ENCODE measurements around the gene PJVK. TPM values are rescaled to one million over a fixed set of nuclear protein-coding genes. Genes with fewer than 3 reads are reported as not detected.

The PJVK gene
- total and polyA plus RNA-seq, 10 of the 15 experiments (the other 5 are each of a cell fraction or from before 2014, with no cell fraction given), result 1.8 to 6.8 (median 3.2) TPM

DNA sequence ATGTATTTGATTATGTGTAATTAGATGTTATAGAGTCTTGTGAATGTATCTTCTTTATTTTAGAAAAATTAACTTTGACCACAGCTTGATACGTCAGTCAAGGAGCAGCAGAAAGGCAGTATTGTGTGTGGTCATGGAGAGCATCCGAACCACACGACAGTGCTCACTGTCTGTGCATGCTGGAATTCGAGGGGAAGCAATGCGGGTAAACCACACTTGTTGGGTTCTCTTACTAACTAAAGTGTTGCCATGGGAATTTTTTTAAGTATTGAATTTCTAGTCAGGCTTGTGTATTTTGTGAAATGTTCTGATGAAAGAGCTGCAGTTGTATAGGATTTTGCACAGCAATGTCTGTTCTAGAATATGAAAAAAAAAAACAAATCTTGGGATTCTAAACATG is 4.8 kb downstream of the PJVK start:
- Histone ChIP-seq H3K4me2 (ENCODE audit: control insufficient read depth, insufficient read depth) (no peak overlapping the region), H3K4me1 (ENCODE audit: control insufficient read depth, insufficient read depth, low read length) (peaks cover 2% of the 10 kb centered on the region; the same call in 1 of the 2 replicates), H3K27ac (ENCODE audit: control insufficient read depth, insufficient read depth) (no peak overlapping the region), H3K4me3 (no peak overlapping the region), H3K36me3 (ENCODE audit: control insufficient read depth in 2 of 2, insufficient read depth in 2 of 2, low read length in 1 of 2) (no peaks in the 10 kb centered on the region), H3K27me3 (replicated peaks in 1 of 2; ENCODE audit: control insufficient read depth in 2 of 2, insufficient read depth in 2 of 2, low read length in 1 of 2) (no peaks in the 10 kb centered on the region), H3K79me2 (ENCODE audit: control insufficient read depth, insufficient read depth, low read length) (no peaks in the 10 kb centered on the region; the same call in 1 of the 2 replicates), H4K20me1 (ENCODE audit: control insufficient read depth, insufficient read depth) (no peaks in the 10 kb centered on the region), H3K9ac (ENCODE audit: control insufficient read depth, insufficient read depth, low read length) (no peak overlapping the region), H2AFZ (ENCODE audit: control insufficient read depth, low read depth, low read length) (no peak overlapping the region), H3K9me3 (replicated peaks; ENCODE audit: control insufficient read depth, insufficient read depth, low read length) (no peaks in the 10 kb centered on the region)
- ChIA-PET RAD21 (ENCODE audit: unreplicated experiment) (no interaction called here), SMC1A (ENCODE audit: uncharacterized antibody, unreplicated experiment) (interaction anchor here (0.5 kb wide), 1 partner anchor 31 kb away, joined by 3 read pairs; no protein-coding TSS in a partner anchor), CTCF (no interaction called here), POLR2A (interaction anchor here (0.9 kb wide), 1 partner anchor 21 kb away, joined by 3 read pairs; no protein-coding TSS in a partner anchor)
- no TSS peak for BruUV-seq (replicated peaks)
- FAIRE-seq, result no peak
- in situ Hi-C loops (cut with MboI), result no loop called here
- WGBS (ENCODE audit: insufficient coverage, insufficient replicate concordance, low lambda C conversion rate, missing lambda C conversion rate), result 88% methylated on average over 5 of the region's 5 CpGs
- TF ChIP-seq KAT2A (conservative IDR thresholded peaks at IDR 0.05; ENCODE audit: control insufficient read depth, low read depth, low read length) (no peak), FOS (IDR thresholded peaks at IDR 0.05; ENCODE audit: borderline replicate concordance, extremely low read depth, insufficient read length) (no peak), SREBF2 (IDR thresholded peaks at IDR 0.05; ENCODE audit: low read length) (no peak), SMAD1 (IDR thresholded peaks at IDR 0.05; ENCODE audit: low read depth, partially characterized antibody) (no peak), ZNF274 (IDR thresholded peaks at IDR 0.05; ENCODE audit: insufficient read depth, insufficient read length) (no peak)
- TF ChIP-seq, protein P1, sequence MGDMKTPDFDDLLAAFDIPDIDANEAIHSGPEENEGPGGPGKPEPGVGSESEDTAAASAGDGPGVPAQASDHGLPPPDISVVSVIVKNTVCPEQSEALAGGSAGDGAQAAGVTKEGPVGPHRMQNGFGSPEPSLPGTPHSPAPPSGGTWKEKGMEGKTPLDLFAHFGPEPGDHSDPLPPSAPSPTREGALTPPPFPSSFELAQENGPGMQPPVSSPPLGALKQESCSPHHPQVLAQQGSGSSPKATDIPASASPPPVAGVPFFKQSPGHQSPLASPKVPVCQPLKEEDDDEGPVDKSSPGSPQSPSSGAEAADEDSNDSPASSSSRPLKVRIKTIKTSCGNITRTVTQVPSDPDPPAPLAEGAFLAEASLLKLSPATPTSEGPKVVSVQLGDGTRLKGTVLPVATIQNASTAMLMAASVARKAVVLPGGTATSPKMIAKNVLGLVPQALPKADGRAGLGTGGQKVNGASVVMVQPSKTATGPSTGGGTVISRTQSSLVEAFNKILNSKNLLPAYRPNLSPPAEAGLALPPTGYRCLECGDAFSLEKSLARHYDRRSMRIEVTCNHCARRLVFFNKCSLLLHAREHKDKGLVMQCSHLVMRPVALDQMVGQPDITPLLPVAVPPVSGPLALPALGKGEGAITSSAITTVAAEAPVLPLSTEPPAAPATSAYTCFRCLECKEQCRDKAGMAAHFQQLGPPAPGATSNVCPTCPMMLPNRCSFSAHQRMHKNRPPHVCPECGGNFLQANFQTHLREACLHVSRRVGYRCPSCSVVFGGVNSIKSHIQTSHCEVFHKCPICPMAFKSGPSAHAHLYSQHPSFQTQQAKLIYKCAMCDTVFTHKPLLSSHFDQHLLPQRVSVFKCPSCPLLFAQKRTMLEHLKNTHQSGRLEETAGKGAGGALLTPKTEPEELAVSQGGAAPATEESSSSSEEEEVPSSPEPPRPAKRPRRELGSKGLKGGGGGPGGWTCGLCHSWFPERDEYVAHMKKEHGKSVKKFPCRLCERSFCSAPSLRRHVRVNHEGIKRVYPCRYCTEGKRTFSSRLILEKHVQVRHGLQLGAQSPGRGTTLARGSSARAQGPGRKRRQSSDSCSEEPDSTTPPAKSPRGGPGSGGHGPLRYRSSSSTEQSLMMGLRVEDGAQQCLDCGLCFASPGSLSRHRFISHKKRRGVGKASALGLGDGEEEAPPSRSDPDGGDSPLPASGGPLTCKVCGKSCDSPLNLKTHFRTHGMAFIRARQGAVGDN (IDR thresholded peaks at IDR 0.05), result no peak
- TF ChIP-seq, protein P2, sequence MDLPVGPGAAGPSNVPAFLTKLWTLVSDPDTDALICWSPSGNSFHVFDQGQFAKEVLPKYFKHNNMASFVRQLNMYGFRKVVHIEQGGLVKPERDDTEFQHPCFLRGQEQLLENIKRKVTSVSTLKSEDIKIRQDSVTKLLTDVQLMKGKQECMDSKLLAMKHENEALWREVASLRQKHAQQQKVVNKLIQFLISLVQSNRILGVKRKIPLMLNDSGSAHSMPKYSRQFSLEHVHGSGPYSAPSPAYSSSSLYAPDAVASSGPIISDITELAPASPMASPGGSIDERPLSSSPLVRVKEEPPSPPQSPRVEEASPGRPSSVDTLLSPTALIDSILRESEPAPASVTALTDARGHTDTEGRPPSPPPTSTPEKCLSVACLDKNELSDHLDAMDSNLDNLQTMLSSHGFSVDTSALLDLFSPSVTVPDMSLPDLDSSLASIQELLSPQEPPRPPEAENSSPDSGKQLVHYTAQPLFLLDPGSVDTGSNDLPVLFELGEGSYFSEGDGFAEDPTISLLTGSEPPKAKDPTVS (IDR thresholded peaks at IDR 0.05; ENCODE audit: low read depth, low read length), result no peak
- TF ChIP-seq, protein P3, sequence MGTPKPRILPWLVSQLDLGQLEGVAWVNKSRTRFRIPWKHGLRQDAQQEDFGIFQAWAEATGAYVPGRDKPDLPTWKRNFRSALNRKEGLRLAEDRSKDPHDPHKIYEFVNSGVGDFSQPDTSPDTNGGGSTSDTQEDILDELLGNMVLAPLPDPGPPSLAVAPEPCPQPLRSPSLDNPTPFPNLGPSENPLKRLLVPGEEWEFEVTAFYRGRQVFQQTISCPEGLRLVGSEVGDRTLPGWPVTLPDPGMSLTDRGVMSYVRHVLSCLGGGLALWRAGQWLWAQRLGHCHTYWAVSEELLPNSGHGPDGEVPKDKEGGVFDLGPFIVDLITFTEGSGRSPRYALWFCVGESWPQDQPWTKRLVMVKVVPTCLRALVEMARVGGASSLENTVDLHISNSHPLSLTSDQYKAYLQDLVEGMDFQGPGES (IDR thresholded peaks at IDR 0.05), result no peak
- no peak for DNase-seq (ENCODE audit: low read depth, low spot score)
- no peak for ATAC-seq
- intact Hi-C loops (cut with micrococcal nuclease; ENCODE audit: unreplicated experiment), result no loop called here
